GM12878 (cell line): ENCODE measurements around the gene CCDC61. TPM values are rescaled to one million over a fixed set of nuclear protein-coding genes. Genes with fewer than 3 reads are reported as not detected.

Experiments used
- ATAC-seq: fragments of 200-7000 bp; cut with Tn5 transposase; 3 replicates; pipeline ENCODE4 v1.9.1; 2020; ENCODE audit warnings: mild to moderate bottlenecking, moderate library complexity
- BruUV-seq: library from RNA; stranded (reverse); fragments of 400-500 nt; replicated peaks from 2 replicates; lab custom pipeline; 2021; lab: Mats Ljungman, UMichigan
- CTCF ChIA-PET: fragments of 300-600 bp; sonication (Branson Sonifier 250); formaldehyde crosslinking; extraction: SDS; loops from one replicate; lab custom pipeline; 2021; ENCODE audit warnings: inconsistent platforms; lab: Yijun Ruan, JAX
- POLR2A ChIA-PET: fragments of 350-600 bp; formaldehyde crosslinking; extraction: SDS; loops from one replicate; lab custom pipeline; 2021; ENCODE audit warnings: inconsistent platforms; lab: Charles Lee
- RAD21 ChIA-PET: fragments of 300-600 bp; sonication (Branson Sonifier 250); formaldehyde crosslinking; loops from one replicate; lab custom pipeline; 2023; ENCODE audit warnings: antibody characterized with exemption; ENCODE audit not compliant: unreplicated experiment; lab: Charles Lee
- SMC1A ChIA-PET: fragments of 300-600 bp; sonication (Branson Sonifier 250); formaldehyde crosslinking; loops from one replicate; lab custom pipeline; 2023; ENCODE audit not compliant: unreplicated experiment, uncharacterized antibody; lab: Charles Lee
- DNase-seq: peaks from one replicate; pipeline ENCODE4 v3.0.0-alpha.2; 2011; ENCODE audit warnings: low read depth, low spot score
- FAIRE-seq: peaks from 3 replicates; lab custom pipeline; 2011; peaks lifted over from hg19 to GRCh38; lab: Jason Lieb, UNC
- H2AFZ ChIP-seq: 2 replicates; pipeline ENCODE4 v1.6.0; 2011; ENCODE audit warnings: low read depth, low read length, control low read depth; ENCODE audit not compliant: control insufficient read depth
- H3K27ac ChIP-seq: 2 replicates; pipeline ENCODE4 v1.5.1; 2011; ENCODE audit warnings: control low read depth; ENCODE audit not compliant: control insufficient read depth, insufficient read depth
- H3K27me3 ChIP-seq, 2 experiments: replicated peaks in 1 of 2; 2 replicates each; pipeline versions ENCODE4 v1.6.0 to v1.6.1; 2011; ENCODE audit warnings: low read length in 1 of 2; ENCODE audit not compliant: control insufficient read depth in 2 of 2, insufficient read depth in 2 of 2
- H3K36me3 ChIP-seq, 2 experiments: 2 replicates each; pipeline ENCODE4 v1.5.1; 2011; ENCODE audit warnings: low read length in 1 of 2; ENCODE audit not compliant: control insufficient read depth in 2 of 2, insufficient read depth in 2 of 2
- H3K4me1 ChIP-seq: 2 replicates; pipeline ENCODE4 v1.6.1; 2011; ENCODE audit warnings: mild to moderate bottlenecking, low read length, moderate library complexity, mixed read lengths; ENCODE audit not compliant: control insufficient read depth, insufficient read depth
- H3K4me2 ChIP-seq: 2 replicates; pipeline ENCODE4 v1.6.0; 2011; ENCODE audit warnings: control low read depth; ENCODE audit not compliant: control insufficient read depth, insufficient read depth
- H3K4me3 ChIP-seq: fragments of 200-600 bp; sonication (generic); 2 replicates; pipeline ENCODE4 v1.5.1; 2016
- H3K79me2 ChIP-seq: 2 replicates; pipeline ENCODE4 v1.6.0; 2011; ENCODE audit warnings: low read length; ENCODE audit not compliant: control insufficient read depth, insufficient read depth
- H3K9ac ChIP-seq: 2 replicates; pipeline ENCODE4 v1.8.0; 2011; ENCODE audit warnings: low read length, control low read depth, mixed read lengths; ENCODE audit not compliant: control insufficient read depth, insufficient read depth
- H3K9me3 ChIP-seq: replicated peaks from 3 replicates; pipeline ENCODE4 v1.5.1; 2011; ENCODE audit warnings: mild to moderate bottlenecking, low read length; ENCODE audit not compliant: control insufficient read depth, insufficient read depth
- H4K20me1 ChIP-seq: 2 replicates; pipeline ENCODE4 v1.6.0; 2011; ENCODE audit not compliant: control insufficient read depth, insufficient read depth
- BRCA1 ChIP-seq: IDR thresholded peaks from 2 replicates; pipeline ENCODE4 v1.6.1; 2011; ENCODE audit warnings: low read depth, low read length, improper control_type of control experiment
- GATAD2B ChIP-seq: fragments of 450-650 bp; conservative IDR thresholded peaks from 2 replicates; pipeline ENCODE4 v1.6.1; 2017; ENCODE audit warnings: low read depth, mild to moderate bottlenecking, moderate library complexity
- IRF3 ChIP-seq: fragments of 450-650 bp; IDR thresholded peaks from 2 replicates; pipeline ENCODE4 v1.6.1; 2014; ENCODE audit warnings: mild to moderate bottlenecking
- NR2C2 ChIP-seq: IDR thresholded peaks from 2 replicates; pipeline ENCODE4 v1.6.1; 2011; ENCODE audit warnings: borderline replicate concordance, low read depth; ENCODE audit not compliant: control insufficient read depth, insufficient read length
- POLR2AphosphoS5 ChIP-seq: IDR thresholded peaks from 2 replicates; pipeline ENCODE4 v1.6.1; 2011; ENCODE audit warnings: mild to moderate bottlenecking, low read length, inconsistent platforms
- ZNF274 ChIP-seq: IDR thresholded peaks from one replicate; pipeline ENCODE4 v1.8.0; 2011; ENCODE audit not compliant: insufficient read length, insufficient read depth
- WGBS: methylation state at CpG from one replicate; pipeline ENCODE4 v1.1.6; 2016; ENCODE audit warnings: low lambda C conversion rate; ENCODE audit not compliant: insufficient replicate concordance, insufficient coverage; ENCODE audit errors: missing lambda C conversion rate; 5-methylcytosine and 5-hydroxymethylcytosine counted together
- in situ Hi-C: fragments of 300-500 bp; cut with MboI; formaldehyde crosslinking; loops from 9 replicates; pipeline ENCODE4 v1.14.3; 2018; ENCODE audit warnings: mixed read lengths
- intact Hi-C: fragments of 100-400 bp; cut with micrococcal nuclease; formaldehyde crosslinking; loops from one replicate; pipeline ENCODE4 v1.14.2; 2022; ENCODE audit not compliant: unreplicated experiment
- polyA plus RNA-seq, 11 experiments: library from polyadenylated mRNA; depleted of rRNA in 4 of 11; unstranded in 6 of 11; stranded (reverse) in 5 of 11; fragments of >200 nt; fragmentation: Nextera tagmentation in 4 of 11; fragmentation: Illumina TruSeq in 1 of 11; extraction: Ambion mirVana in 4 of 11; extraction: Trizol in 1 of 11; gene quantifications; 1 replicate in 1 of 11; 2 replicates in 10 of 11; pipeline versions ENCODE4 v1.2.1 to v1.2.3, GENCODE V29; 2011 to 2016; ENCODE audit warnings: inconsistent platforms in 2 of 11, missing spikeins in 2 of 11, low read depth in 1 of 11
- total RNA-seq, 4 experiments: library from RNA; depleted of rRNA in 3 of 4; stranded (reverse); fragments of >200 nt in 3 of 4; fragmentation: Illumina TruSeq in 1 of 4; extraction: Trizol in 1 of 4; gene quantifications; 2 replicates each; pipeline versions ENCODE4 v1.2.1 to v1.2.3, GENCODE V29; 2013 to 2021
- TF ChIP-seq, protein P1 (sequence below): IDR thresholded peaks from 2 replicates; pipeline ENCODE4 v1.6.1; 2012; ENCODE audit warnings: mild to moderate bottlenecking, low read depth, low read length
- TF ChIP-seq, protein P2 (sequence below): fragments of 450-650 bp; formaldehyde crosslinking; IDR thresholded peaks from 2 replicates; pipeline ENCODE4 v1.4.0; 2020; ENCODE audit warnings: mild to moderate bottlenecking, moderate library complexity

The CCDC61 gene
- total and polyA plus RNA-seq, 10 of the 15 experiments (the other 5 are each of a cell fraction or from before 2014, with no cell fraction given), result 0.27 to 27.1 (median 8.7) TPM

DNA sequence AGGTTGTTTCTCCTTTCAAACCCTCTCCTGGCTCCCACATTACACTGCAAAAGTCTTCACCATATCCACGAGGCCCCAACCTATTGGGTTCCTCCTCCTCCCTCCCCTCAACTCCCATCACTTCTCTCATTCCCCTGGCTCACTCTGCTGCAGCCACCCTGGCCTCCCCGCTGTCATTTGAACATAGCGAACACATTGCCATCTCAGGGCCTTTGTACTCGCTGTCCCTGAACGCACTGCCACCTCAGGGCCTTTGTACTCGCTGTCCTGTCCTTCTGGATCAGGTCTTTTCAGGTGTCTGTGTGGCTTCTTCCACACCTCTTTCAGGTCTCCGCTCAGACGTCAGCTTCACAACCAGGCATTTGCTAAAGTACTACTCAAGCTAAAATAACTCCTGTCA, 1.7 kb downstream of the CCDC61 start:
- H3K4me1 ChIP-seq, result peaks cover 14% of the 10 kb centered on the region
- intact Hi-C loops (loop anchor here (10.0 kb wide), 1 partner anchor 182 kb away; the partner anchor contains the start of gene RSPH6A), in situ Hi-C loops (no loop called here)
- POLR2A ChIA-PET, result interaction anchor here (0.6 to 2.7 kb wide), 2 partner anchors 115 to 585 kb away, joined by 6 to 10 read pairs; no protein-coding TSS in a partner anchor
- no peak overlapping the region for H3K27ac ChIP-seq
- no peak overlapping the region for H3K4me3 ChIP-seq
- TF ChIP-seq, protein P1, sequence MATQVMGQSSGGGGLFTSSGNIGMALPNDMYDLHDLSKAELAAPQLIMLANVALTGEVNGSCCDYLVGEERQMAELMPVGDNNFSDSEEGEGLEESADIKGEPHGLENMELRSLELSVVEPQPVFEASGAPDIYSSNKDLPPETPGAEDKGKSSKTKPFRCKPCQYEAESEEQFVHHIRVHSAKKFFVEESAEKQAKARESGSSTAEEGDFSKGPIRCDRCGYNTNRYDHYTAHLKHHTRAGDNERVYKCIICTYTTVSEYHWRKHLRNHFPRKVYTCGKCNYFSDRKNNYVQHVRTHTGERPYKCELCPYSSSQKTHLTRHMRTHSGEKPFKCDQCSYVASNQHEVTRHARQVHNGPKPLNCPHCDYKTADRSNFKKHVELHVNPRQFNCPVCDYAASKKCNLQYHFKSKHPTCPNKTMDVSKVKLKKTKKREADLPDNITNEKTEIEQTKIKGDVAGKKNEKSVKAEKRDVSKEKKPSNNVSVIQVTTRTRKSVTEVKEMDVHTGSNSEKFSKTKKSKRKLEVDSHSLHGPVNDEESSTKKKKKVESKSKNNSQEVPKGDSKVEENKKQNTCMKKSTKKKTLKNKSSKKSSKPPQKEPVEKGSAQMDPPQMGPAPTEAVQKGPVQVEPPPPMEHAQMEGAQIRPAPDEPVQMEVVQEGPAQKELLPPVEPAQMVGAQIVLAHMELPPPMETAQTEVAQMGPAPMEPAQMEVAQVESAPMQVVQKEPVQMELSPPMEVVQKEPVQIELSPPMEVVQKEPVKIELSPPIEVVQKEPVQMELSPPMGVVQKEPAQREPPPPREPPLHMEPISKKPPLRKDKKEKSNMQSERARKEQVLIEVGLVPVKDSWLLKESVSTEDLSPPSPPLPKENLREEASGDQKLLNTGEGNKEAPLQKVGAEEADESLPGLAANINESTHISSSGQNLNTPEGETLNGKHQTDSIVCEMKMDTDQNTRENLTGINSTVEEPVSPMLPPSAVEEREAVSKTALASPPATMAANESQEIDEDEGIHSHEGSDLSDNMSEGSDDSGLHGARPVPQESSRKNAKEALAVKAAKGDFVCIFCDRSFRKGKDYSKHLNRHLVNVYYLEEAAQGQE, result no peak
- H4K20me1 ChIP-seq, result no peaks in the 10 kb centered on the region
- no peak for ATAC-seq
- WGBS, result 80% methylated on average over 8 of the region's 8 CpGs
- no peak overlapping the region for H3K4me2 ChIP-seq
- FAIRE-seq, result no peak
- BruUV-seq, result no TSS peak
- RAD21 ChIA-PET, result no interaction called here
- peaks cover 9% of the 10 kb centered on the region for H3K79me2 ChIP-seq
- CTCF ChIA-PET, result interaction anchor here (0.7 to 3.7 kb wide), 4 partner anchors 15 to 32 kb away, joined by 3 to 11 read pairs (median 4); no protein-coding TSS in a partner anchor
- DNase-seq, result no peak
- no peak overlapping the region for H2AFZ ChIP-seq
- SMC1A ChIA-PET, result no interaction called here
- H3K9ac ChIP-seq, result no peak overlapping the region
- no peaks in the 10 kb centered on the region for H3K36me3 ChIP-seq
- no peaks in the 10 kb centered on the region; the same call in 2 of the 3 replicates for H3K9me3 ChIP-seq
- no peaks in the 10 kb centered on the region for H3K27me3 ChIP-seq

- POLR2A ChIA-PET, result no interaction called here
- BruUV-seq, result no TSS peak
- TF ChIP-seq ZNF274, result no peak
- no peak for TF ChIP-seq GATAD2B
- no peak for TF ChIP-seq BRCA1
- no peak for TF ChIP-seq IRF3
- TF ChIP-seq POLR2AphosphoS5, result no peak
- TF ChIP-seq, protein P2, sequence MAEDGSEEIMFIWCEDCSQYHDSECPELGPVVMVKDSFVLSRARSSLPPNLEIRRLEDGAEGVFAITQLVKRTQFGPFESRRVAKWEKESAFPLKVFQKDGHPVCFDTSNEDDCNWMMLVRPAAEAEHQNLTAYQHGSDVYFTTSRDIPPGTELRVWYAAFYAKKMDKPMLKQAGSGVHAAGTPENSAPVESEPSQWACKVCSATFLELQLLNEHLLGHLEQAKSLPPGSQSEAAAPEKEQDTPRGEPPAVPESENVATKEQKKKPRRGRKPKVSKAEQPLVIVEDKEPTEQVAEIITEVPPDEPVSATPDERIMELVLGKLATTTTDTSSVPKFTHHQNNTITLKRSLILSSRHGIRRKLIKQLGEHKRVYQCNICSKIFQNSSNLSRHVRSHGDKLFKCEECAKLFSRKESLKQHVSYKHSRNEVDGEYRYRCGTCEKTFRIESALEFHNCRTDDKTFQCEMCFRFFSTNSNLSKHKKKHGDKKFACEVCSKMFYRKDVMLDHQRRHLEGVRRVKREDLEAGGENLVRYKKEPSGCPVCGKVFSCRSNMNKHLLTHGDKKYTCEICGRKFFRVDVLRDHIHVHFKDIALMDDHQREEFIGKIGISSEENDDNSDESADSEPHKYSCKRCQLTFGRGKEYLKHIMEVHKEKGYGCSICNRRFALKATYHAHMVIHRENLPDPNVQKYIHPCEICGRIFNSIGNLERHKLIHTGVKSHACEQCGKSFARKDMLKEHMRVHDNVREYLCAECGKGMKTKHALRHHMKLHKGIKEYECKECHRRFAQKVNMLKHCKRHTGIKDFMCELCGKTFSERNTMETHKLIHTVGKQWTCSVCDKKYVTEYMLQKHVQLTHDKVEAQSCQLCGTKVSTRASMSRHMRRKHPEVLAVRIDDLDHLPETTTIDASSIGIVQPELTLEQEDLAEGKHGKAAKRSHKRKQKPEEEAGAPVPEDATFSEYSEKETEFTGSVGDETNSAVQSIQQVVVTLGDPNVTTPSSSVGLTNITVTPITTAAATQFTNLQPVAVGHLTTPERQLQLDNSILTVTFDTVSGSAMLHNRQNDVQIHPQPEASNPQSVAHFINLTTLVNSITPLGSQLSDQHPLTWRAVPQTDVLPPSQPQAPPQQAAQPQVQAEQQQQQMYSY (CRISPR knock-in tag), result no peak
- TF ChIP-seq NR2C2, result no peak
Measured at GRCh38 chr19:45998834-45999233, 3.6 kb downstream of the CCDC61 start.

More at GRCh38 chr19:45998834-45999233, 3.6 kb downstream of the CCDC61 start:
- Histone ChIP-seq H3K4me1 (peaks cover 14% of the 10 kb centered on the region), H4K20me1 (no peaks in the 10 kb centered on the region), H3K36me3 (no peaks in the 10 kb centered on the region), H2AFZ (no peak overlapping the region), H3K9ac (no peak overlapping the region), H3K9me3 (no peaks in the 10 kb centered on the region; the same call in 2 of the 3 replicates), H3K27me3 (no peaks in the 10 kb centered on the region), H3K27ac (no peak overlapping the region), H3K79me2 (peaks cover 9% of the 10 kb centered on the region), H3K4me3 (no peak overlapping the region), H3K4me2 (no peak overlapping the region)
- WGBS, result 47% methylated on average over 4 of the region's 4 CpGs
- ChIA-PET RAD21 (no interaction called here), CTCF (interaction anchor here (0.8 kb wide), 1 partner anchor 29 kb away, joined by 4 read pairs; no protein-coding TSS in a partner anchor), SMC1A (no interaction called here)
- intact Hi-C loops (loop anchor here (10.0 kb wide), 1 partner anchor 184 kb away; the partner anchor contains the start of gene RSPH6A), in situ Hi-C loops (no loop called here)
- ATAC-seq (no peak), DNase-seq (no peak), FAIRE-seq (no peak)
